Neuronal stem cell (in vitro differentiated cells): ENCODE measurements around the gene NUMA1.
A peak's percentile ranks its signal among the peaks of the same experiment; 100 is the strongest.

Experiments
- DNase-seq: peaks from one replicate; pipeline ENCODE4 v3.0.0-alpha.2; 2013; ENCODE audit warnings: low spot score
- H2AFZ ChIP-seq: one replicate; pipeline ENCODE4 v1.6.1; 2013; ENCODE audit warnings: mild to moderate bottlenecking, low read length, inconsistent platforms
- H2AK5ac ChIP-seq: 2 replicates; pipeline ENCODE4 v1.6.1; 2013; ENCODE audit warnings: low read depth, mild to moderate bottlenecking, inconsistent platforms, low read length, moderate library complexity, mixed read lengths
- H2BK120ac ChIP-seq: 2 replicates; pipeline ENCODE4 v1.6.1; 2013; ENCODE audit warnings: low read depth, mild to moderate bottlenecking, inconsistent platforms, low read length, moderate library complexity, mixed read lengths
- H2BK12ac ChIP-seq: one replicate; pipeline ENCODE4 v1.6.1; 2013; ENCODE audit warnings: low read length, inconsistent platforms
- H2BK15ac ChIP-seq: 2 replicates; pipeline ENCODE4 v1.6.1; 2013; ENCODE audit warnings: mild to moderate bottlenecking, low read length, inconsistent platforms, mixed read lengths
- H2BK5ac ChIP-seq: one replicate; pipeline ENCODE4 v1.6.1; 2013; ENCODE audit warnings: inconsistent platforms, mild to moderate bottlenecking, low read length, moderate library complexity
- H3K14ac ChIP-seq: one replicate; pipeline ENCODE4 v1.6.1; 2013; ENCODE audit warnings: low read length, inconsistent platforms
- H3K18ac ChIP-seq: 2 replicates; pipeline ENCODE4 v1.6.1; 2013; ENCODE audit warnings: low read length, inconsistent platforms
- H3K23ac ChIP-seq: 2 replicates; pipeline ENCODE4 v1.6.1; 2013; ENCODE audit warnings: low read depth, mild to moderate bottlenecking, mixed read lengths, low read length, inconsistent platforms; ENCODE audit not compliant: poor library complexity
- H3K27ac ChIP-seq: replicated peaks from 3 replicates; pipeline ENCODE4 v1.5.1; 2013; ENCODE audit warnings: low read length, inconsistent platforms
- H3K27me3 ChIP-seq, 3 experiments: 2 replicates each; pipeline ENCODE4 v1.6.1; 2013; ENCODE audit warnings: low read length in 3 of 3, mild to moderate bottlenecking in 2 of 3, inconsistent platforms in 1 of 3, low read depth in 1 of 3, mixed read lengths in 1 of 3, moderate library complexity in 1 of 3; ENCODE audit not compliant: control insufficient read depth in 3 of 3, insufficient read depth in 3 of 3
- H3K36me3 ChIP-seq, 2 donors: replicated peaks in 1 of 2; 2 replicates each; pipeline ENCODE4 v1.6.1; 2013; ENCODE audit warnings: low read length in 2 of 2; ENCODE audit not compliant: control insufficient read depth in 2 of 2, insufficient read depth in 2 of 2
- H3K4ac ChIP-seq: 2 replicates; pipeline ENCODE4 v1.6.1; 2013; ENCODE audit warnings: inconsistent platforms, mild to moderate bottlenecking, low read length, moderate library complexity
- H3K4me1 ChIP-seq, 2 donors: 1 replicate in 1 of 2; 2 replicates in 1 of 2; pipeline ENCODE4 v1.6.1; 2013; ENCODE audit warnings: low read length in 2 of 2, low read depth in 1 of 2; ENCODE audit not compliant: control insufficient read depth in 2 of 2, insufficient read depth in 1 of 2
- H3K4me2 ChIP-seq: one replicate; pipeline ENCODE4 v1.6.1; 2013; ENCODE audit warnings: mild to moderate bottlenecking, low read length, inconsistent platforms; ENCODE audit not compliant: insufficient read depth, poor library complexity, severe bottlenecking
- H3K4me3 ChIP-seq, 2 donors: 2 replicates each; pipeline ENCODE4 v1.5.1; 2013; ENCODE audit warnings: low read length in 2 of 2, mild to moderate bottlenecking in 2 of 2, inconsistent platforms in 1 of 2, moderate library complexity in 1 of 2
- H3K79me1 ChIP-seq: one replicate; pipeline ENCODE4 v1.6.1; 2013; ENCODE audit warnings: low read depth, mild to moderate bottlenecking, inconsistent platforms, low read length, moderate library complexity
- H3K9ac ChIP-seq: one replicate; pipeline ENCODE4 v1.6.1; 2013; ENCODE audit warnings: mild to moderate bottlenecking, low read depth, low read length, inconsistent platforms; ENCODE audit not compliant: poor library complexity
- H3K9me3 ChIP-seq, 2 donors: replicated peaks in 1 of 2; 2 replicates each; pipeline versions ENCODE3 to v1.6.1; 2013; ENCODE audit warnings: low read length in 2 of 2, mild to moderate bottlenecking in 2 of 2, inconsistent platforms in 1 of 2, low read depth in 1 of 2, mixed read lengths in 1 of 2, moderate library complexity in 1 of 2; ENCODE audit not compliant: control insufficient read depth in 2 of 2, insufficient read depth in 1 of 2
- H4K8ac ChIP-seq: one replicate; pipeline ENCODE4 v1.6.1; 2013; ENCODE audit warnings: low read depth, mild to moderate bottlenecking, inconsistent platforms, low read length, moderate library complexity
- H4K91ac ChIP-seq: one replicate; pipeline ENCODE4 v1.6.1; 2013; ENCODE audit warnings: low read length, low read depth, mild to moderate bottlenecking, inconsistent platforms; ENCODE audit not compliant: poor library complexity
- WGBS, 2 donors: extraction: QIAGEN DNeasy Blood & Tissue Kit; methylation state at CpG; one replicate each; pipeline ENCODE4 v1.1.7; 2013; ENCODE audit warnings: missing lambda C conversion rate in 2 of 2, mixed read lengths in 1 of 2; ENCODE audit not compliant: insufficient read length in 2 of 2, insufficient replicate concordance in 1 of 2; ENCODE audit errors: extremely low coverage in 2 of 2; 5-methylcytosine and 5-hydroxymethylcytosine counted together

Gene NUMA1

DNA sequence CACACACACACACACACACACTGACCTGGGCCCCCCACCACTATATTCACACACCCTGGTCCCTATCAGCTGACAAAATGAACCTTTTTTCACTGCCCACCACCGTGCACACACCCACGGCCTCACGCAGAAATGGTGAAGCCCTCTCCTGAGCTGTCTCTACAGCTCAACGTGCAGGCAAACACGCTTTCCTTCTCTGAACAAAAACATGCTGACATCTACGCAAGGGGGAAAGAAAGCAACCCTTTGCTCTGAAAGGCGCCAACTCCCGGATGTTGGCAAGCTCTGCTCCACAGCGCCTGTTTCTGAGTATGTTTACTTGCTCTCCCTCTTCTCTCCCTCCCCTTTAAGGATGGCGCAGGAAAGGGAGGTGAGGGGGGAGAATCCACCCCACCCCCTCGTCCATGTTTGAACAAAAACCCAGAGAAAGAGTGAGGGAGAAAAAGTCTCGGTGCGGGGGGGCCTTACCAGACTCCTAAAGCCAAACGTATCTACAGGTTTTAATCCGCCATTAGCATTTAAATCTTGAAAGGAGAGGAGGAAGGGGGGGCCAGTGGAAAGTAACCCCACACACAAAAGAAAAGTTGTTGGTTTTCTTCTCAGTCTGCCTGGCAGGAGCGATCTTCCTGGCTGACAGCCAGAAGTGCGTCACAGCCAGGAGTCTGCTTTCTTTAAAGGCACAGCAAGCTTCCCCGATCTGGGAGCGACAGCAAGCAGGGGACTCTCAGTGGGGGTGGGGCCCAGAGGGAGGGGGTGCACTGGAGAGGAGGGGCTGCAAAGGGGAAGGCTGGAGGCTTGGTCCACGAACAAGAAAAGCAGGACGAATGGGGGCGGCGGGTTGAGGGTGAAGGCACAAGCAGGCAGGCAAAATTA, 39.6 kb downstream of the NUMA1 start:
- DNase-seq, result peak; percentile 83
- no CpG with 5 or more reads among the region's 23 CpGs for WGBS, 2 donors
- Histone ChIP-seq H3K27me3 (no peaks in the 10 kb centered on the region), H2BK120ac (no peak overlapping the region), H3K36me3 (peaks cover 1 to 23% of the 10 kb centered on the region in 2 donors), H2BK12ac (no peak overlapping the region), H2BK15ac (no peak overlapping the region), H3K79me1 (peaks cover 7% of the 10 kb centered on the region), H3K14ac (no peak overlapping the region), H3K18ac (peak overlapping the region; percentile 97), H4K91ac (no peak overlapping the region), H3K4me3 (peak overlapping the region; percentile 68 to 83), H3K4ac (no peak overlapping the region), H4K8ac (no peak overlapping the region), H2BK5ac (peak overlapping the region; percentile 97), H3K27ac (peak overlapping the region; percentile 97), H3K23ac (peak overlapping the region; percentile 8), H3K9me3 (no peaks in the 10 kb centered on the region), H2AFZ (peak overlapping the region; percentile 66), H3K4me2 (peak overlapping the region; percentile 85), H3K9ac (peak overlapping the region; percentile 93), H2AK5ac (no peak overlapping the region), H3K4me1 (peaks cover 18 to 23% of the 10 kb centered on the region in 2 donors)

DNA sequence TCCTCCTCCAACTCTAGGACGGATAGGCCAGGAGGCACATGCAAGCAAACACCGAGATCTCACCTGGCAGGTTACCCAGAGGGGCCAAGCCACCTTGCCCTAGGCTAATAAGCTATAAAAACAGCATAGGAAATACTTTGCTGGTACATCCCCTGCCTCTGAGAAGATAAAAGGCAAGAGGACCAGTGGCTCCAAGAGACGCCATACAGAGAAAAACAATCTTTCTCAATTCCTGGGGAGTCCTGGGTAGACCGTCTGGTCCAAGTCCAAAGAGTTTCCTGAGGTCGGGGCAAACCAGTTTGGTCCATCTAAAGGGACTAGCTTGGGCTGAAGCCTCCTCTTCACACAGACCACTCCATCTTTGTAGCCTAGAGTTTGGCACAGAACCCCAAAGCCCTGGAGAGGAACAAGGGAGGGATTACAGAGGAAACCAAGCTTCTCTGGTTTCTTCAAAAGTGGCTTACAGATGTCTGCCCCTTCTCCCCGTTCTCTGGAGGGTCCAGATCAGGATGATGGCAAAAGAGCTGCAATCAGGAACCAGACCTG, 40.4 kb downstream of the NUMA1 start:
- H3K23ac ChIP-seq, result no peak overlapping the region
- H2AFZ ChIP-seq, result no peak overlapping the region
- H3K9me3 ChIP-seq, result no peaks in the 10 kb centered on the region
- no peaks in the 10 kb centered on the region for H3K27me3 ChIP-seq
- peaks cover 4 to 23% of the 10 kb centered on the region in 2 donors for H3K36me3 ChIP-seq
- peak overlapping the region; percentile 93 for H3K9ac ChIP-seq
- no peak overlapping the region for H3K4ac ChIP-seq
- H3K14ac ChIP-seq, result no peak overlapping the region
- H3K27ac ChIP-seq, result peak overlapping the region; percentile 97
- H3K79me1 ChIP-seq, result peaks cover 7% of the 10 kb centered on the region
- peaks cover 18 to 23% of the 10 kb centered on the region in 2 donors for H3K4me1 ChIP-seq
- H4K8ac ChIP-seq, result no peak overlapping the region
- H2BK12ac ChIP-seq, result no peak overlapping the region
- no peak overlapping the region for H2BK5ac ChIP-seq
- peak overlapping the region; percentile 33 for H2AK5ac ChIP-seq
- no CpG with 5 or more reads among the region's 6 CpGs for WGBS, 2 donors
- DNase-seq, result no peak
- H2BK120ac ChIP-seq, result no peak overlapping the region
- H3K4me3 ChIP-seq, result peak overlapping the region; percentile 68 to 83
- H4K91ac ChIP-seq, result no peak overlapping the region
- H3K4me2 ChIP-seq, result peak overlapping the region; percentile 85
- H3K18ac ChIP-seq, result peak overlapping the region; percentile 85
- H2BK15ac ChIP-seq, result no peak overlapping the region

DNA sequence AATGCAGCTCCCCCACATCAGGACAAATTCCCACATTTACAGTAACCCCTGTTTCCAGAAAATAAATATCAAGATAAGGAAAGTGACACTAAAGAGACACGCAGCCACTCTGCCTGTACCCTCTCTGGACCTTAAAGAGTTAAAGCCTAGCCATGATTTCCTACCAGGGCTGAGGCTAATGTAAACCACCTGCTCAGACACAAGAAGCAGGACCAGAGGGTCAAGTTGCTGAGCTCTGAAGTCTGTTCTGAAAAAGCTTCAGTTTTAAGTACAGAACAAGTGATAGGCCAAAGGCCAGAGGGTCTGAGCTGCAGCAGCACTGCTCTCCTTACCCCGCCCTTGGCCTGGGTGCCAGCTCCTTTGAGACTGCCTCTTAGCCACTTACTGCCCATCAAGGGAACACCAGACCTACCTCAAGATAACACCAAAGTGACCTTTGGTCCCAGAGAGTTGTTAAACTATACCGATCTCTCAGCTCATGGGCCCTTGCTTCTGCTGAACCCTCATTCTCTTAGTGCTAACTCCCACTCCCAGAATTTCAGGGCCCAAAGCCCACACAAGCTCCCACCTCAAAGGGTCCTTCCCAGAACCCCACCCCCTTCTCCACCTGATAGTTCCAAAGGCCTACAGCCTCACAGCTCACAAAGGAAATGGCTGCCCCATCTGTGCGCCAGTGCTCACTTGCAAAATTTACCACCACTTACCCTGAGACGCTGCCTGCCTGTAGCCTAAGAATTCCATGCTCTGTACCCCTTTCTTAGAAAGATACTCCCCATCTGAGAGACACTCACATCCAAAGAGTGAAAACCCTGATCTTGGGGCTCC, 41.1 kb downstream of the NUMA1 start:
- Histone ChIP-seq H2AFZ (no peak overlapping the region), H2BK12ac (no peak overlapping the region)
- no CpG with 5 or more reads among the region's 5 CpGs for WGBS, 2 donors

More for the DNA sequence above, 41.1 kb downstream of the NUMA1 start:
- H4K8ac ChIP-seq, result no peak overlapping the region
- H3K14ac ChIP-seq, result no peak overlapping the region
- H2BK15ac ChIP-seq, result no peak overlapping the region
- no peak overlapping the region for H3K27ac ChIP-seq
- H3K4me3 ChIP-seq, result peak overlapping the region in 1 of 2 donors; percentile 68
- H3K27me3 ChIP-seq, result no peaks in the 10 kb centered on the region
- no peak overlapping the region for H2BK5ac ChIP-seq
- H2BK120ac ChIP-seq, result no peak overlapping the region
- no peak overlapping the region for H3K23ac ChIP-seq
- H3K9me3 ChIP-seq, result no peaks in the 10 kb centered on the region
- H3K4me2 ChIP-seq, result peak overlapping the region; percentile 85
- H2AK5ac ChIP-seq, result peak overlapping the region; percentile 33
- no peak overlapping the region for H3K4ac ChIP-seq
- H3K18ac ChIP-seq, result peak overlapping the region; percentile 76
- DNase-seq, result no peak
- H3K4me1 ChIP-seq, result peaks cover 18 to 23% of the 10 kb centered on the region in 2 donors
- H3K79me1 ChIP-seq, result peaks cover 7% of the 10 kb centered on the region
- peaks cover 4 to 29% of the 10 kb centered on the region in 2 donors for H3K36me3 ChIP-seq
- H4K91ac ChIP-seq, result no peak overlapping the region
- H3K9ac ChIP-seq, result peak overlapping the region; percentile 10
